Measurements from ENCODE around the gene SRY. TPM values are rescaled to one million over a fixed set of nuclear protein-coding genes. Genes with fewer than 3 reads are reported as not detected.

Gene SRY
- total RNA-seq, 2 donors from 2014 or later = not detected

Small RNA genes lying within 50 kb of the gene (small RNA-seq; reads per million reads assigned to genes)
- gene RNU6-1334P (not detected), gene TOMM22P2 (not detected)

Other genes with a start within 250 kb of the SRY start
- gene RPS4Y1, start 53.9 kb upstream of the SRY start, total RNA-seq = not detected
- gene ZFY, start 147.7 kb upstream of the SRY start, total RNA-seq = not detected